HepG2 (cell line): ENCODE measurements around the gene CFI. TPM values are rescaled to one million over a fixed set of nuclear protein-coding genes. Genes with fewer than 3 reads are reported as not detected.

ENCODE experiments used
- ATAC-seq: fragments of 200-7000 bp; cut with Tn5 transposase; 3 replicates; pipeline ENCODE4 v1.9.1; 2020; ENCODE audit warnings: mild to moderate bottlenecking, moderate library complexity
- BruUV-seq: library from RNA; stranded (reverse); fragments of 400-500 nt; replicated peaks from 2 replicates; lab custom pipeline; 2021; lab: Mats Ljungman, UMichigan
- CTCF ChIA-PET: fragments of 300-600 bp; formaldehyde crosslinking; extraction: SDS; loops from one replicate; lab custom pipeline; 2021; ENCODE audit warnings: low total read pairs, inconsistent platforms, low intra/inter-chr PET ratio; lab: Yijun Ruan, JAX
- POLR2A ChIA-PET: fragments of 350-600 bp; sonication (Branson Sonifier 250); formaldehyde crosslinking; loops from one replicate; lab custom pipeline; 2020; ENCODE audit warnings: antibody characterized with exemption, inconsistent platforms; lab: Yijun Ruan, JAX
- DNase-seq: peaks from one replicate; pipeline ENCODE4 v3.0.0-alpha.2; 2015; ENCODE audit warnings: low spot score
- FAIRE-seq: peaks from 3 replicates; lab custom pipeline; 2011; peaks lifted over from hg19 to GRCh38; lab: Jason Lieb, UNC
- H2AFZ ChIP-seq: one replicate; pipeline ENCODE4 v1.6.1; 2011; ENCODE audit warnings: low read length, inconsistent platforms
- H3K27ac ChIP-seq: fragments of 300-600 bp; 3 replicates; pipeline ENCODE4 v1.8.0; 2011; ENCODE audit warnings: mixed run types, mild to moderate bottlenecking, mixed read lengths, low read length, inconsistent platforms; ENCODE audit not compliant: insufficient read depth; ENCODE audit errors: extremely low read length
- H3K27me3 ChIP-seq, 2 experiments: fragments of 200-600 bp in 1 of 2; 2 replicates in 1 of 2; 3 replicates in 1 of 2; pipeline versions ENCODE4 v1.6.0 to v1.8.0; 2011; ENCODE audit warnings: low read length in 2 of 2, mild to moderate bottlenecking in 2 of 2, moderate library complexity in 2 of 2, inconsistent platforms in 1 of 2; ENCODE audit not compliant: insufficient read depth in 2 of 2, control insufficient read depth in 1 of 2
- H3K36me3 ChIP-seq, 2 experiments: fragments of 200-600 bp in 1 of 2; replicated peaks in 1 of 2; 2 replicates in 1 of 2; 3 replicates in 1 of 2; pipeline versions ENCODE4 v1.5.1 to v1.8.0; 2011; ENCODE audit warnings: low read length in 2 of 2, inconsistent platforms in 1 of 2; ENCODE audit not compliant: insufficient read depth in 2 of 2, control insufficient read depth in 1 of 2
- H3K4me1 ChIP-seq: 2 replicates; pipeline ENCODE4 v1.5.1; 2012; ENCODE audit warnings: low read length, inconsistent platforms; ENCODE audit not compliant: insufficient read depth
- H3K4me2 ChIP-seq: 2 replicates; pipeline ENCODE4 v1.6.0; 2011; ENCODE audit warnings: low read depth, low read length, inconsistent platforms
- H3K4me3 ChIP-seq, 3 experiments: fragments of 200-600 bp in 1 of 3; sonication (generic), shearing (Covaris generic) in 1 of 3; replicated peaks in 1 of 3; 2 replicates each; pipeline ENCODE4 v1.5.1; 2011 to 2016; ENCODE audit warnings: low read length in 3 of 3, inconsistent platforms in 2 of 3, low read depth in 2 of 3, mild to moderate bottlenecking in 2 of 3, control low read depth in 1 of 3, mixed read lengths in 1 of 3; ENCODE audit not compliant: insufficient read depth in 1 of 3
- H3K79me2 ChIP-seq: one replicate; pipeline ENCODE4 v1.6.1; 2011; ENCODE audit warnings: low read length, inconsistent platforms; ENCODE audit not compliant: insufficient read depth
- H3K9ac ChIP-seq: 2 replicates; pipeline ENCODE4 v1.6.0; 2011; ENCODE audit warnings: mild to moderate bottlenecking, low read depth, low read length, inconsistent platforms; ENCODE audit not compliant: insufficient read depth
- H3K9me3 ChIP-seq: 2 replicates; pipeline ENCODE4 v1.5.1; 2012; ENCODE audit warnings: mild to moderate bottlenecking, low read length
- H4K20me1 ChIP-seq: 2 replicates; pipeline ENCODE4 v1.6.0; 2011; ENCODE audit warnings: inconsistent platforms, mild to moderate bottlenecking, low read length, moderate library complexity; ENCODE audit not compliant: insufficient read depth
- ZNF460 ChIP-seq: sonication (generic); formaldehyde crosslinking; IDR thresholded peaks from 2 replicates; pipeline ENCODE4 v1.5.1; 2020; ENCODE audit warnings: missing genetic modification reagents, mild to moderate bottlenecking, borderline replicate concordance
- WGBS: methylation state at CpG from one replicate; pipeline ENCODE4 v1.1.6; 2017; ENCODE audit warnings: low lambda C conversion rate; 5-methylcytosine and 5-hydroxymethylcytosine counted together
- in situ Hi-C: cut with HindIII; loops from 2 replicates; pipeline ENCODE4 v1.10.0; 2017; ENCODE audit warnings: low pct_unique_long_range_greater_than_20kb; ENCODE audit not compliant: extremely low pct_ligation_motif_present
- intact Hi-C: fragments of 100-400 bp; cut with micrococcal nuclease; formaldehyde crosslinking; loops from one replicate; pipeline ENCODE4 v1.10.0; 2022; ENCODE audit not compliant: unreplicated experiment
- polyA plus RNA-seq, 8 experiments: library from polyadenylated mRNA; depleted of rRNA in 3 of 8; stranded (reverse) in 7 of 8; unstranded in 1 of 8; fragments of >200 nt; fragmentation: Illumina TruSeq in 4 of 8; extraction: Trizol in 4 of 8; gene quantifications; 2 replicates each; pipeline versions ENCODE4 v1.2.1 to v1.2.3, GENCODE V29; 2011 to 2016; ENCODE audit warnings: low read depth in 4 of 8, missing spikeins in 1 of 8, mixed read lengths in 1 of 8; ENCODE audit not compliant: insufficient read depth in 1 of 8
- total RNA-seq, 5 experiments: library from RNA; depleted of rRNA; stranded (reverse); fragments of >200 nt; fragmentation: Illumina TruSeq; extraction: Trizol; gene quantifications; 2 replicates each; pipeline ENCODE4 v1.2.3, GENCODE V29; 2016; ENCODE audit warnings: low read depth in 1 of 5
- TF ChIP-seq, protein P1 (sequence below): sonication (generic); formaldehyde crosslinking; IDR thresholded peaks from 2 replicates; pipeline ENCODE4 v1.5.0; 2020; ENCODE audit warnings: mild to moderate bottlenecking, missing genetic modification reagents
- TF ChIP-seq, protein P2 (sequence below): sonication (generic); formaldehyde crosslinking; IDR thresholded peaks from 2 replicates; pipeline ENCODE4 v1.4.0; 2020; ENCODE audit warnings: missing genetic modification reagents

CFI gene
- total and polyA plus RNA-seq, 2 of the 13 experiments (the other 11 are each of a cell fraction or from before 2014, with no cell fraction given): 284 to 337 TPM

- ATAC-seq (peak; percentile 88), DNase-seq (no peak), FAIRE-seq (no peak)
- no peaks in the 10 kb centered on the region for H3K9me3 ChIP-seq
- H3K27me3 ChIP-seq: no peaks in the 10 kb centered on the region; a peak in 1 of 5 replicates
- H3K4me3 ChIP-seq: no peak overlapping the region
- H3K79me2 ChIP-seq: no peaks in the 10 kb centered on the region
- H3K36me3 ChIP-seq: peaks cover 2 to 12% of the 10 kb centered on the region in 2 experiments; a peak in 4 of 5 replicates
- no peak overlapping the region for H3K4me2 ChIP-seq
- ChIA-PET POLR2A (no interaction called here), CTCF (no interaction called here)
- BruUV-seq: no TSS peak
- no peak overlapping the region for H3K9ac ChIP-seq
- intact Hi-C loops (no loop called here), in situ Hi-C loops (no loop called here)
- no peak overlapping the region for H3K27ac ChIP-seq
- no peaks in the 10 kb centered on the region for H3K4me1 ChIP-seq
- 78% methylated on average over 7 of the region's 7 CpGs for WGBS
- no peak overlapping the region for H2AFZ ChIP-seq
- H4K20me1 ChIP-seq: no peaks in the 10 kb centered on the region
- TF ChIP-seq, protein P1, sequence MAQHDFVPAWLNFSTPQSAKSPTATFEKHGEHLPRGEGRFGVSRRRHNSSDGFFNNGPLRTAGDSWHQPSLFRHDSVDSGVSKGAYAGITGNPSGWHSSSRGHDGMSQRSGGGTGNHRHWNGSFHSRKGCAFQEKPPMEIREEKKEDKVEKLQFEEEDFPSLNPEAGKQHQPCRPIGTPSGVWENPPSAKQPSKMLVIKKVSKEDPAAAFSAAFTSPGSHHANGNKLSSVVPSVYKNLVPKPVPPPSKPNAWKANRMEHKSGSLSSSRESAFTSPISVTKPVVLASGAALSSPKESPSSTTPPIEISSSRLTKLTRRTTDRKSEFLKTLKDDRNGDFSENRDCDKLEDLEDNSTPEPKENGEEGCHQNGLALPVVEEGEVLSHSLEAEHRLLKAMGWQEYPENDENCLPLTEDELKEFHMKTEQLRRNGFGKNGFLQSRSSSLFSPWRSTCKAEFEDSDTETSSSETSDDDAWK (CRISPR knock-in tag): no peak
- TF ChIP-seq, protein P2, sequence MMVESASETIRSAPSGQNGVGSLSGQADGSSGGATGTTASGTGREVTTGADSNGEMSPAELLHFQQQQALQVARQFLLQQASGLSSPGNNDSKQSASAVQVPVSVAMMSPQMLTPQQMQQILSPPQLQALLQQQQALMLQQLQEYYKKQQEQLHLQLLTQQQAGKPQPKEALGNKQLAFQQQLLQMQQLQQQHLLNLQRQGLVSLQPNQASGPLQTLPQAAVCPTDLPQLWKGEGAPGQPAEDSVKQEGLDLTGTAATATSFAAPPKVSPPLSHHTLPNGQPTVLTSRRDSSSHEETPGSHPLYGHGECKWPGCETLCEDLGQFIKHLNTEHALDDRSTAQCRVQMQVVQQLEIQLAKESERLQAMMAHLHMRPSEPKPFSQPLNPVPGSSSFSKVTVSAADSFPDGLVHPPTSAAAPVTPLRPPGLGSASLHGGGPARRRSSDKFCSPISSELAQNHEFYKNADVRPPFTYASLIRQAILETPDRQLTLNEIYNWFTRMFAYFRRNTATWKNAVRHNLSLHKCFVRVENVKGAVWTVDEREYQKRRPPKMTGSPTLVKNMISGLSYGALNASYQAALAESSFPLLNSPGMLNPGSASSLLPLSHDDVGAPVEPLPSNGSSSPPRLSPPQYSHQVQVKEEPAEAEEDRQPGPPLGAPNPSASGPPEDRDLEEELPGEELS (CRISPR knock-in tag): no peak
- peak; percentile 42; the same call in 1 of the 2 replicates for TF ChIP-seq ZNF460 (CRISPR knock-in tag)
These were observed 47.5 kb downstream of the CFI start for GRCh38 chr4:109754093-109754857.
